GM23338 (cell line): ENCODE results near the gene TMEM237. TPM values are rescaled to one million over a fixed set of nuclear protein-coding genes. Genes with fewer than 3 reads are reported as not detected.

Source experiments
- ATAC-seq: fragments of 200-7000 bp; cut with Tn5 transposase; 3 replicates; pipeline ENCODE4 v1.9.1; 2020
- DNase-seq: peaks from one replicate; pipeline ENCODE4 v3.0.0-alpha.2; 2015; ENCODE audit warnings: low spot score
- H2AFZ ChIP-seq: fragments of 200-600 bp; sonication (generic); 2 replicates; pipeline ENCODE4 v1.8.0; 2016; ENCODE audit warnings: antibody characterized with exemption, mild to moderate bottlenecking, moderate library complexity
- H3F3A ChIP-seq: fragments of 200-600 bp; sonication (generic); replicated peaks from 2 replicates; pipeline ENCODE4 v1.8.0; 2017; ENCODE audit warnings: antibody characterized with exemption, mixed run types, low read depth
- H3K27ac ChIP-seq: fragments of 200-600 bp; sonication (generic); 2 replicates; pipeline ENCODE4 v1.6.1; 2016; ENCODE audit warnings: low read depth
- H3K27me3 ChIP-seq: fragments of 200-600 bp; sonication (generic); 2 replicates; pipeline ENCODE4 v1.8.0; 2016; ENCODE audit warnings: mild to moderate bottlenecking, mixed run types, moderate library complexity; ENCODE audit not compliant: insufficient read depth
- H3K36me3 ChIP-seq: fragments of 200-600 bp; sonication (generic); 2 replicates; pipeline ENCODE4 v1.8.0; 2016; ENCODE audit warnings: mild to moderate bottlenecking; ENCODE audit not compliant: insufficient read depth
- H3K4me1 ChIP-seq: fragments of 200-600 bp; sonication (generic); 2 replicates; pipeline ENCODE4 v1.8.0; 2016; ENCODE audit warnings: mild to moderate bottlenecking, moderate library complexity; ENCODE audit not compliant: insufficient read depth
- H3K4me2 ChIP-seq: fragments of 200-600 bp; sonication (generic); 2 replicates; pipeline ENCODE4 v1.7.1; 2017; ENCODE audit warnings: mixed run types
- H3K4me3 ChIP-seq: fragments of 200-600 bp; sonication (generic); 2 replicates; pipeline ENCODE4 v1.6.1; 2016; ENCODE audit warnings: mixed run types
- H3K79me2 ChIP-seq: fragments of 200-600 bp; sonication (generic); replicated peaks from 2 replicates; pipeline ENCODE4 v1.8.0; 2017; ENCODE audit warnings: mild to moderate bottlenecking; ENCODE audit not compliant: insufficient read depth
- H3K9me2 ChIP-seq: fragments of 200-600 bp; sonication (generic); 2 replicates; pipeline ENCODE4 v1.8.0; 2017; ENCODE audit not compliant: insufficient read depth
- H4K20me1 ChIP-seq: fragments of 200-600 bp; sonication (generic); replicated peaks from 2 replicates; pipeline ENCODE4 v1.8.0; 2017; ENCODE audit warnings: mild to moderate bottlenecking; ENCODE audit not compliant: insufficient read depth
- H3K27ac Mint-ChIP-seq: 2 replicates; pipeline ENCODE4 v1.8.0; 2020; ENCODE audit warnings: inconsistent platforms, mild to moderate bottlenecking, moderate library complexity, mixed read lengths
- H3K27me3 Mint-ChIP-seq: 3 replicates; pipeline ENCODE4 v1.8.0; 2022; ENCODE audit warnings: low read depth, mild to moderate bottlenecking, moderate library complexity, mixed read lengths, inconsistent platforms; ENCODE audit not compliant: insufficient read depth, poor library complexity
- H3K36me3 Mint-ChIP-seq: 3 replicates; pipeline ENCODE4 v1.8.0; 2021; ENCODE audit warnings: low read depth, mild to moderate bottlenecking, inconsistent platforms, moderate library complexity, mixed read lengths
- H3K4me1 Mint-ChIP-seq: 3 replicates; pipeline ENCODE4 v1.8.0; 2020; ENCODE audit warnings: mild to moderate bottlenecking, inconsistent platforms, mixed read lengths
- H3K4me3 Mint-ChIP-seq: 3 replicates; pipeline ENCODE4 v1.8.0; 2021; ENCODE audit warnings: moderate library complexity, mild to moderate bottlenecking, inconsistent platforms, mixed read lengths
- H3K9me3 Mint-ChIP-seq: 3 replicates; pipeline ENCODE4 v1.8.0; 2020; ENCODE audit warnings: moderate library complexity, mild to moderate bottlenecking, inconsistent platforms, mixed read lengths
- CREB1 ChIP-seq: fragments of 250-450 bp; sonication (Bioruptor Pico); IDR thresholded peaks from 2 replicates; pipeline ENCODE4 v1.5.0; 2020; ENCODE audit warnings: low read depth, mild to moderate bottlenecking, moderate library complexity
- CTCF ChIP-seq, 2 experiments: fragments of 200-600 bp in 1 of 2; sonication (generic) in 1 of 2; conservative IDR thresholded peaks; 2 replicates each; pipeline versions ENCODE4 v1.5.1 to v1.6.1; 2016 to 2017; ENCODE audit warnings: antibody characterized with exemption in 2 of 2, low read depth in 2 of 2, mild to moderate bottlenecking in 2 of 2, moderate library complexity in 1 of 2
- EZH2 ChIP-seq: fragments of 200-600 bp; sonication (generic); IDR thresholded peaks from one replicate; pipeline ENCODE4 v1.8.0; 2017; ENCODE audit warnings: antibody characterized with exemption, mild to moderate bottlenecking, low read depth; ENCODE audit not compliant: unreplicated experiment
- EZH2phosphoT487 ChIP-seq: fragments of 200-600 bp; sonication (generic); IDR thresholded peaks from one replicate; pipeline ENCODE4 v1.8.1; 2018; ENCODE audit warnings: antibody characterized with exemption; ENCODE audit not compliant: unreplicated experiment
- JUNB ChIP-seq: IDR thresholded peaks from one replicate; pipeline ENCODE4 v1.6.1; 2016; ENCODE audit warnings: antibody characterized with exemption; ENCODE audit not compliant: unreplicated experiment
- NANOG ChIP-seq: IDR thresholded peaks from 2 replicates; pipeline ENCODE4 v1.6.1; 2016; ENCODE audit warnings: antibody characterized with exemption, borderline replicate concordance
- REST ChIP-seq: IDR thresholded peaks from one replicate; pipeline ENCODE4 v1.6.1; 2018; ENCODE audit warnings: antibody characterized with exemption; ENCODE audit not compliant: unreplicated experiment
- ZNF114 ChIP-seq: fragments of 250-450 bp; sonication (Bioruptor Pico); IDR thresholded peaks from 2 replicates; pipeline ENCODE4 v1.5.0; 2020; ENCODE audit warnings: mild to moderate bottlenecking, moderate library complexity
- ZNF331 ChIP-seq: fragments of 250-450 bp; sonication (Bioruptor Pico); IDR thresholded peaks from 2 replicates; pipeline ENCODE4 v1.5.0; 2020; ENCODE audit warnings: low read depth, mild to moderate bottlenecking, moderate library complexity
- polyA plus RNA-seq: library from polyadenylated mRNA; unstranded; fragments of >200 nt; fragmentation: Nextera tagmentation; extraction: Ambion mirVana; gene quantifications from 2 replicates; pipeline ENCODE4 v1.2.1, GENCODE V29; 2016
- total RNA-seq: library from RNA; depleted of rRNA; stranded (reverse); fragments of >200 nt; shearing (Covaris generic); gene quantifications from 2 replicates; pipeline ENCODE4 v1.2.3, GENCODE V29; 2014

TMEM237 gene
- total and polyA plus RNA-seq, 2 experiments from 2014 or later: 42.0 to 48.9 TPM

- no peak overlapping the region for H3K4me3 Mint-ChIP-seq
- H3K9me3 Mint-ChIP-seq: no peaks in the 10 kb centered on the region
- Histone ChIP-seq H3K4me2 (no peak overlapping the region), H3K4me3 (no peak overlapping the region), H2AFZ (no peak overlapping the region), H4K20me1 (no peaks in the 10 kb centered on the region), H3K27ac (no peak overlapping the region), H3F3A (no peaks in the 10 kb centered on the region), H3K9me2 (no peaks in the 10 kb centered on the region), H3K27me3 (no peaks in the 10 kb centered on the region), H3K4me1 (no peaks in the 10 kb centered on the region), H3K36me3 (no peaks in the 10 kb centered on the region), H3K79me2 (no peaks in the 10 kb centered on the region)
- no peak for TF ChIP-seq CTCF (conservative IDR thresholded peaks at IDR 0.05; ENCODE audit: low read depth in 2 of 2)
- no peak for TF ChIP-seq ZNF114 (CRISPR knock-in tag)
- TF ChIP-seq NANOG: no peak
- TF ChIP-seq CREB1 (CRISPR knock-in tag): no peak
- no peaks in the 10 kb centered on the region for H3K27me3 Mint-ChIP-seq
- H3K4me1 Mint-ChIP-seq: no peaks in the 10 kb centered on the region
- ATAC-seq (no peak), DNase-seq (no peak)
- H3K27ac Mint-ChIP-seq: no peak overlapping the region
- H3K36me3 Mint-ChIP-seq: no peaks in the 10 kb centered on the region
Measured at GRCh38 chr2:201575971-201576370, 67.3 kb downstream of the TMEM237 start.

- no peak overlapping the region for H2AFZ ChIP-seq
- no peaks in the 10 kb centered on the region for H3K9me2 ChIP-seq
- no peaks in the 10 kb centered on the region for H3K36me3 ChIP-seq
- H3K4me1 ChIP-seq: no peaks in the 10 kb centered on the region
- no peak overlapping the region for H3K4me2 ChIP-seq
- Mint-ChIP-seq H3K9me3 (no peaks in the 10 kb centered on the region), H3K4me3 (no peak overlapping the region), H3K36me3 (no peaks in the 10 kb centered on the region), H3K27me3 (no peaks in the 10 kb centered on the region), H3K27ac (no peak overlapping the region), H3K4me1 (no peaks in the 10 kb centered on the region)
- no peak overlapping the region for H3K27ac ChIP-seq
- H3F3A ChIP-seq: no peaks in the 10 kb centered on the region
- no peak overlapping the region for H3K4me3 ChIP-seq
- H3K79me2 ChIP-seq: no peaks in the 10 kb centered on the region
- TF ChIP-seq EZH2: no peak
- TF ChIP-seq JUNB: no peak
- no peak for TF ChIP-seq EZH2phosphoT487
- no peak for TF ChIP-seq REST
- no peak for TF ChIP-seq NANOG
- no peak for TF ChIP-seq ZNF114 (CRISPR knock-in tag)
- TF ChIP-seq ZNF331 (CRISPR knock-in tag): no peak
- H3K27me3 ChIP-seq: no peaks in the 10 kb centered on the region
- ATAC-seq (no peak), DNase-seq (no peak)
- no peaks in the 10 kb centered on the region for H4K20me1 ChIP-seq
Measured at GRCh38 chr2:201574766-201575165, 68.5 kb downstream of the TMEM237 start.
